GM18951 (cell line): ENCODE measurements around the gene ROR2.
"Not testable (repeated sequence)": the region's sequence is repeated elsewhere in the genome, so short reads cannot be mapped to it uniquely, and the experiment has no call there.

ENCODE experiments used
- POLR2A ChIP-seq: IDR thresholded peaks from 4 replicates; pipeline ENCODE4 v1.6.1; 2011; ENCODE audit warnings: mild to moderate bottlenecking; ENCODE audit not compliant: insufficient read length, insufficient read depth; ENCODE audit errors: extremely low read depth
- in situ Hi-C: fragments of 300-500 bp; cut with MboI; formaldehyde crosslinking; loops from one replicate; pipeline ENCODE4 v1.12.0; 2022; ENCODE audit warnings: low sequenced_read_pairs, mixed read lengths, inconsistent platforms; ENCODE audit not compliant: unreplicated experiment

ROR2 gene

GRCh38 chr9:91557327-91557726 is 392.7 kb downstream of the ROR2 start:
- in situ Hi-C loops = no loop called here
- TF ChIP-seq POLR2A = no peak

- TF ChIP-seq POLR2A = no peak
- in situ Hi-C loops = no loop called here
Measured at GRCh38 chr9:91555132-91555531, 394.9 kb downstream of the ROR2 start.

- no peak for TF ChIP-seq POLR2A
- in situ Hi-C loops = no loop called here
Measured at GRCh38 chr9:91549177-91549576, 400.9 kb downstream of the ROR2 start.

GRCh38 chr9:91547081-91547480 is 402.9 kb downstream of the ROR2 start:
- in situ Hi-C loops = no loop called here
- TF ChIP-seq POLR2A = no peak

DNA sequence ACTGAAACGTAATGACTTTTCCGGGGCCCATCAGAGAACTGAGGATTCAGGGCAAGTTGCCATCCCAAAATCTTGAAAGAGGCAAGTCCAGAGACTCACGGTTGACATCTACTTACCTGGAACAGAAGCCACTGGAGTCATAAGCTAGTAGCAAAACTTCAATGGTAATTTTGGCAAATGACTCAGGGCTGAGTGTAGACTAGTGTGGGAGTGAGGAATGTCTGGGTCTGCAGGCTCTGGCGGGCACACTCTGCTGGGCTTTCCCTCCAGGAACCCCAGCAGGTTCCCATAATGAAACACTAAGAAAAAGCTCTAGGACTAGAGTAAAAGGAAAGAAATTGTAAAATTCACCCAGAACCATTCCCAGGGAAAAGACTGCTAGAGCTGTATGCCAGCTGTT is 403.5 kb downstream of the ROR2 start:
- in situ Hi-C loops = no loop called here
- no peak for TF ChIP-seq POLR2A

GRCh38 chr9:91541734-91542133 is 408.3 kb downstream of the ROR2 start:
- in situ Hi-C loops = no loop called here
- no peak for TF ChIP-seq POLR2A

DNA sequence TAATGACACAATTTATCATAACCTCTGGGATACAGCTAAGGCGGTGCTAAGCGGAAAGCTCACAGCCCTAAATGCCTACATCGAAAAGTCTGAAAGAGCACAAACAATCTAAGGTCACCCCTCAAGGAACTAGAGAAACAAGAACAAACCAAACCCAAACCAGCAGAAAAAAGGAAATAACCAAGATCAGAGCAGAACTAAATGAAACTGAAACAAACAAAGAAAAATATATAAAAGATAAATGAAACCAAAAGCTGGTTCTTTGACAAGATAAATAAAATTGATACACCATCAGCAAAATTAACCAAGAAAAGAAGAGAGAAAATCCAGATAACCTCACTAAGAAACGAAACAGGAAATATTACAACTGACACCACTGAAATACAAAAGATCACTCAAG is 409.5 kb downstream of the ROR2 start:
- in situ Hi-C loops = not testable (repeated sequence)

DNA sequence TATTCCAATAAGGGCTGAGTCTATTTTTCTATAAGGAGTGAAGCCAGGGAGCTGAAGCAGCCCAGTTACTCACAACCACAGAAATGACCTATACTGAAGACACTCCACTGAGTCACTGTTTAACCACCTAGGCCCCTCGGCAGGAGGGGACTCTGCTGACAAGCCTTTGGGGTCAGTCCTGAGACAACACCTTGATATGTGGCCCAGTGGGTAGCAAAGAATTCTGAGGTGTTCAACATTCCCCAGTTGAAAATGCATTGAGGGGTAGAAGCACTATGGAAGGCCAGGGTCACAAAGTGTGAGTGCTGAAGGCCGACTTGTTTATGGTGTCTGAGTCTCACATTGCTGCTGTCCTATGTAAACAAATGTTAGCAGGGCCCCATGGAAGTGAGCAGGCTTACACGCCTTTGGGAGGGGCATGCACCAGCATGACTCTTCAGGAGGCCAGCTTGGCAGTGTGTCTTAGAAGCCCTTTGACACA is 413.8 kb downstream of the ROR2 start:
- in situ Hi-C loops = no loop called here
- no peak for TF ChIP-seq POLR2A

- TF ChIP-seq POLR2A = no peak
- in situ Hi-C loops = no loop called here
Measured at GRCh38 chr9:91534374-91534773, 415.7 kb downstream of the ROR2 start.

GRCh38 chr9:91533382-91533781 is 416.6 kb downstream of the ROR2 start:
- in situ Hi-C loops = no loop called here
- TF ChIP-seq POLR2A = no peak

- in situ Hi-C loops = no loop called here
- no peak for TF ChIP-seq POLR2A
Measured at GRCh38 chr9:91532325-91532724, 417.7 kb downstream of the ROR2 start.

DNA sequence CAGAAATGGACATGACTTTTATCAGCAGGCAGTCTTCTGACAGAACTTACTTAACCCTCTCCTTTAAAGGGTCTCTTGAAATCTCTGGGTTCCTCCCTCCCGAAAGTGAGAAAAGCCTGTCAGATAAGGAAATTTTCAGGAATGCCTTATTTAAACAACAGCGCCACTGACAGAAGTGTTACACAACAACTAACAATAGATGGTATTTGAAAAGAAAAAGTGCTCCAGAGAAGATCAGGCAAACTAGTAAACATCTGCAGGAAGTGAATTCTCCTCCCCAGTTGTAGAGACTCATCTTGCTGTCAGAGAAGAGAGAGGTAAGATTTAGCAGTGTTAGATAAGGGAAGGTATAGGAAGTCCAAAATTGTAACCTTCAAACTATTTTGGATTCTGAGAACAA is 419.2 kb downstream of the ROR2 start:
- in situ Hi-C loops = no loop called here
- no peak for TF ChIP-seq POLR2A

GRCh38 chr9:91522481-91522880 is 427.5 kb downstream of the ROR2 start:
- TF ChIP-seq POLR2A = no peak
- in situ Hi-C loops = no loop called here

- in situ Hi-C loops = no loop called here
- TF ChIP-seq POLR2A = no peak
Measured at GRCh38 chr9:91519520-91520277, 430.3 kb downstream of the ROR2 start.

DNA sequence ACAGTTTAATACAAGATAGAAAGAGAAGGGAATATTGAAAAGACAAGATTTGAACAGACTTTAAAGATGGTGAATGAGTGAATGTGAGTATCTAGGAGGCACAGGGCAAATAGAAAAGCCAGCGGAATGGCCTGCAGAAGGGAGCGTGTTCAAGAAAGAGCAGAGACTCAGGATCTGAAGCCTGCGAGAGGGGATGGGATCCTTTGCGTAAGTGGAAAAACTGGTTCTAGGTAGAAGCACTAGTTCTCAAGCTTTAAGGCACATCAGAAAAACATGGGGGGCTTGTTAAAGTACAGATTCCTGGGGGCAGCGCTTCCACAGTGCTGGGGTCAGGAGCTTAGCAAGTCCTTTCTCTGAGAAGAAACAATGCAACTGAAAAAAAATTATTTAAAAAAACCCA is 431.6 kb downstream of the ROR2 start:
- no peak for TF ChIP-seq POLR2A
- in situ Hi-C loops = no loop called here
